Caco-2 (cell line): ENCODE data around the gene PRDX4. TPM values are rescaled to one million over a fixed set of nuclear protein-coding genes. Genes with fewer than 3 reads are reported as not detected.

Experiments used
- BruUV-seq: library from RNA; stranded (reverse); fragments of 400-500 nt; replicated peaks from 2 replicates; lab custom pipeline; 2021; lab: Mats Ljungman, UMichigan
- CTCF ChIA-PET: fragments of 300-600 bp; sonication (Branson Sonifier 250); formaldehyde crosslinking; loops from one replicate; lab custom pipeline; 2022; ENCODE audit warnings: antibody characterized with exemption; lab: Charles Lee
- POLR2A ChIA-PET: fragments of 300-600 bp; sonication (Branson Sonifier 250); formaldehyde crosslinking; loops from one replicate; lab custom pipeline; 2022; ENCODE audit warnings: antibody characterized with exemption; lab: Charles Lee
- DNase-seq, 2 experiments: peaks; one replicate each; pipeline versions ENCODE4 v3.0.0 to v3.0.0-alpha.2; 2020 to 2022
- H3K27me3 ChIP-seq: replicated peaks from 2 replicates; pipeline ENCODE4 v1.6.0; 2011; ENCODE audit warnings: low read length; ENCODE audit not compliant: control insufficient read depth, insufficient read depth
- H3K36me3 ChIP-seq: 2 replicates; pipeline ENCODE4 v1.5.1; 2011; ENCODE audit warnings: low read length; ENCODE audit not compliant: control insufficient read depth, insufficient read depth
- H3K4me1 ChIP-seq: fragments of 250-450 bp; sonication (Bioruptor Pico); 2 replicates; pipeline ENCODE4 v1.5.1; 2020; ENCODE audit warnings: mild to moderate bottlenecking
- H3K4me3 ChIP-seq: 2 replicates; pipeline ENCODE4 v1.5.1; 2011; ENCODE audit warnings: low read depth, mild to moderate bottlenecking, control low read depth, low read length
- H3K9me3 ChIP-seq: fragments of 250-450 bp; sonication (Bioruptor Pico); 2 replicates; pipeline ENCODE4 v1.5.1; 2020; ENCODE audit warnings: mild to moderate bottlenecking, moderate library complexity
- H3K27ac Mint-ChIP-seq: one replicate; pipeline ENCODE4 v1.8.0; 2022; ENCODE audit warnings: mixed read lengths; ENCODE audit not compliant: unreplicated experiment
- H3K27me3 Mint-ChIP-seq: one replicate; pipeline ENCODE4 v1.8.0; 2022; ENCODE audit warnings: mixed read lengths; ENCODE audit not compliant: insufficient read depth, unreplicated experiment
- H3K36me3 Mint-ChIP-seq: one replicate; pipeline ENCODE4 v1.8.0; 2022; ENCODE audit warnings: mild to moderate bottlenecking, mixed read lengths; ENCODE audit not compliant: insufficient read depth, unreplicated experiment
- H3K4me1 Mint-ChIP-seq: one replicate; pipeline ENCODE4 v1.8.0; 2022; ENCODE audit warnings: low read depth, mixed read lengths; ENCODE audit not compliant: unreplicated experiment
- H3K4me3 Mint-ChIP-seq: one replicate; pipeline ENCODE4 v1.8.0; 2022; ENCODE audit warnings: mild to moderate bottlenecking, moderate library complexity, mixed read lengths; ENCODE audit not compliant: unreplicated experiment
- H3K9me3 Mint-ChIP-seq: one replicate; pipeline ENCODE4 v1.8.0; 2022; ENCODE audit warnings: mixed read lengths; ENCODE audit not compliant: unreplicated experiment
- CTCF ChIP-seq, 2 experiments: fragments of 200-600 bp in 1 of 2; IDR thresholded peaks; 1 replicate in 1 of 2; 2 replicates in 1 of 2; pipeline versions ENCODE4 v1.5.1 to v1.8.0; 2011 to 2022; ENCODE audit warnings: antibody characterized with exemption in 1 of 2, control low read depth in 1 of 2, inconsistent platforms in 1 of 2, low read depth in 1 of 2, low read length in 1 of 2, mild to moderate bottlenecking in 1 of 2, moderate library complexity in 1 of 2; ENCODE audit not compliant: insufficient read depth in 1 of 2, severe bottlenecking in 1 of 2, unreplicated experiment in 1 of 2
- intact Hi-C: fragments of 100-400 bp; cut with micrococcal nuclease; formaldehyde crosslinking; loops from one replicate; pipeline ENCODE4 v1.10.0; 2022; ENCODE audit not compliant: unreplicated experiment
- total RNA-seq: library from RNA; stranded (reverse); gene quantifications from 2 replicates; pipeline ENCODE4 v1.2.3, GENCODE V29; 2022

Gene PRDX4
- total RNA-seq, 1 experiment from 2014 or later: 185 TPM

- no peaks in the 10 kb centered on the region for H3K36me3 ChIP-seq
- ChIA-PET CTCF (no interaction called here), POLR2A (no interaction called here)
Observed at GRCh38 chrX:23704673-23705206, 37.4 kb downstream of the PRDX4 start.

GRCh38 chrX:23705235-23705634 lies 37.9 kb downstream of the PRDX4 start:
- CTCF ChIA-PET: no interaction called here

More at GRCh38 chrX:23704673-23705206, 37.4 kb downstream of the PRDX4 start:
- TF ChIP-seq CTCF (IDR thresholded peaks at IDR 0.05; ENCODE audit: insufficient read depth in 1 of 2, low read depth in 1 of 2, low read length in 1 of 2, severe bottlenecking in 1 of 2, unreplicated experiment in 1 of 2): no peak
- H3K9me3 ChIP-seq: no peaks in the 10 kb centered on the region
- no peaks in the 10 kb centered on the region for H3K4me1 ChIP-seq
- H3K27me3 Mint-ChIP-seq: no peaks in the 10 kb centered on the region
- H3K36me3 Mint-ChIP-seq: peaks cover 43% of the 10 kb centered on the region
- H3K4me3 Mint-ChIP-seq: no peak overlapping the region
- H3K27ac Mint-ChIP-seq: no peak overlapping the region
- no TSS peak for BruUV-seq
- H3K27me3 ChIP-seq: no peaks in the 10 kb centered on the region
- intact Hi-C loops: no loop called here
- no peak for DNase-seq
- H3K4me1 Mint-ChIP-seq: no peaks in the 10 kb centered on the region
- no peaks in the 10 kb centered on the region for H3K9me3 Mint-ChIP-seq
- no peak overlapping the region for H3K4me3 ChIP-seq

GRCh38 chrX:23720117-23720677 lies 52.9 kb downstream of the PRDX4 start:
- no peak overlapping the region for H3K4me3 Mint-ChIP-seq
- CTCF ChIA-PET: no interaction called here
- no peaks in the 10 kb centered on the region for H3K9me3 ChIP-seq
- peaks cover 53% of the 10 kb centered on the region for H3K36me3 Mint-ChIP-seq
- no peak for TF ChIP-seq CTCF (IDR thresholded peaks at IDR 0.05; ENCODE audit: insufficient read depth in 1 of 2, low read depth in 1 of 2, low read length in 1 of 2, severe bottlenecking in 1 of 2, unreplicated experiment in 1 of 2)
- no peaks in the 10 kb centered on the region for H3K4me1 ChIP-seq
- H3K4me3 ChIP-seq: no peak overlapping the region
- no peak for DNase-seq
- H3K4me1 Mint-ChIP-seq: no peaks in the 10 kb centered on the region
- H3K27ac Mint-ChIP-seq: no peak overlapping the region
- intact Hi-C loops: no loop called here
- no TSS peak for BruUV-seq
- H3K27me3 ChIP-seq: no peaks in the 10 kb centered on the region
- no peaks in the 10 kb centered on the region for H3K9me3 Mint-ChIP-seq
- POLR2A ChIA-PET: no interaction called here
- no peaks in the 10 kb centered on the region for H3K27me3 Mint-ChIP-seq
- H3K36me3 ChIP-seq: no peaks in the 10 kb centered on the region

More at GRCh38 chrX:23705235-23705634, 37.9 kb downstream of the PRDX4 start:
- Histone ChIP-seq H3K36me3 (no peaks in the 10 kb centered on the region), H3K9me3 (no peaks in the 10 kb centered on the region), H3K27me3 (no peaks in the 10 kb centered on the region), H3K4me3 (no peak overlapping the region), H3K4me1 (no peaks in the 10 kb centered on the region)
- no peak for DNase-seq
- no TSS peak for BruUV-seq
- no peaks in the 10 kb centered on the region for H3K4me1 Mint-ChIP-seq
- H3K9me3 Mint-ChIP-seq: no peaks in the 10 kb centered on the region
- no peaks in the 10 kb centered on the region for H3K27me3 Mint-ChIP-seq
- H3K4me3 Mint-ChIP-seq: no peak overlapping the region
- intact Hi-C loops: no loop called here
- H3K27ac Mint-ChIP-seq: no peak overlapping the region
- POLR2A ChIA-PET: no interaction called here
- no peak for TF ChIP-seq CTCF (IDR thresholded peaks at IDR 0.05; ENCODE audit: insufficient read depth in 1 of 2, low read depth in 1 of 2, low read length in 1 of 2, severe bottlenecking in 1 of 2, unreplicated experiment in 1 of 2)
- H3K36me3 Mint-ChIP-seq: peaks cover 47% of the 10 kb centered on the region
